ENCODE results near the gene NRARP. TPM values are rescaled to one million over a fixed set of nuclear protein-coding genes. Genes with fewer than 3 reads are reported as not detected.

Gene NRARP
- total and polyA plus RNA-seq, 2 of the 13 experiments (the other 11 are each of a cell fraction or from before 2014, with no cell fraction given) = 0.22 to 0.46 TPM

DNA sequence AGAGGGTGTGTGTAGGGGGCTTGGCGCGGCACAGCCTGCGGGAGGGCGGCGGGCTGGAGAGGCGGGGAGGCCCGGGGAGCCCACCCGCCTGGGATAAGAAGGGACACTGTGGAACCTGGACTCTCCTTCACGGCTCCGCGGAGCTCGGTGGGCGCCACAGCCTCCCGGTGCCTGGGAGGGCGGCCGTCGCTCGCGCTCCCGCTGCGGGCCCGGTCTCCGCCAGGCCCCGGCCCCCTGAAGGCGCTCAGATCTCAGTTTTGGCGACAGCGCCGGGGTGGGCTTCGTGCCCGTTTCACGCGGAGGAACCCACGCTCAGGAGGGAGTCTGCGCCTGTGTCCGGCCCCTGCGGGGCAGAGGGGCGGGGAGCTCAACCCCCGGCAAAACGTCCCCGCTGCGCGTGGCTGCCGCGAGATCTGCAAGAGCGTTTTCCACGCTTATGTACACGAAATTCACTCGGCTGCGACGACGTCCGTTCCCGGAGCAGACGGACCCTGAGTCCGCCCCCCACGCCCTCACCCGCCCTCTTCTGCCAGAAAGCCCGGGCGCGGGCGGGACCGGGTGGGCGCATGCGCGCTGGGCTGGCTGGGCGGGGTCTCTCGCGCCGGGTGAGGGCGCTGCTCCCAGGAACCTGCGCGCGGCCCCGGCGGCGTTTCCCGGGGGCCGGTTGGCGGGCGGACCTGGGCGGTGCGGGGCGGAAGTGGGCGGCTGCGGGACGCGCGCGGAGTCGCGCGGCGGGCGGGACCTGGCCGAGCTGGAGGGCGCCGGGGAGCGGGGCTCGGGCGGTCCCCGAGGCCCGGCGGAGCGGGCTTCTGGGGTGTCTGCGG lies 47.2 kb downstream of the NRARP start, which contains the start of gene NELFB (continued):
- TF ChIP-seq, protein P1, sequence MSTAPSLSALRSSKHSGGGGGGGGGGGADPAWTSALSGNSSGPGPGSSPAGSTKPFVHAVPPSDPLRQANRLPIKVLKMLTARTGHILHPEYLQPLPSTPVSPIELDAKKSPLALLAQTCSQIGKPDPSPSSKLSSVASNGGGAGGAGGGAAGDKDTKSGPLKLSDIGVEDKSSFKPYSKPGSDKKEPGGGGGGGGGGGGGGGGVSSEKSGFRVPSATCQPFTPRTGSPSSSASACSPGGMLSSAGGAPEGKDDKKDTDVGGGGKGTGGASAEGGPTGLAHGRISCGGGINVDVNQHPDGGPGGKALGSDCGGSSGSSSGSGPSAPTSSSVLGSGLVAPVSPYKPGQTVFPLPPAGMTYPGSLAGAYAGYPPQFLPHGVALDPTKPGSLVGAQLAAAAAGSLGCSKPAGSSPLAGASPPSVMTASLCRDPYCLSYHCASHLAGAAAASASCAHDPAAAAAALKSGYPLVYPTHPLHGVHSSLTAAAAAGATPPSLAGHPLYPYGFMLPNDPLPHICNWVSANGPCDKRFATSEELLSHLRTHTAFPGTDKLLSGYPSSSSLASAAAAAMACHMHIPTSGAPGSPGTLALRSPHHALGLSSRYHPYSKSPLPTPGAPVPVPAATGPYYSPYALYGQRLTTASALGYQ (CRISPR knock-in tag; IDR thresholded peaks at IDR 0.05) = no peak
- TF ChIP-seq, protein P2, sequence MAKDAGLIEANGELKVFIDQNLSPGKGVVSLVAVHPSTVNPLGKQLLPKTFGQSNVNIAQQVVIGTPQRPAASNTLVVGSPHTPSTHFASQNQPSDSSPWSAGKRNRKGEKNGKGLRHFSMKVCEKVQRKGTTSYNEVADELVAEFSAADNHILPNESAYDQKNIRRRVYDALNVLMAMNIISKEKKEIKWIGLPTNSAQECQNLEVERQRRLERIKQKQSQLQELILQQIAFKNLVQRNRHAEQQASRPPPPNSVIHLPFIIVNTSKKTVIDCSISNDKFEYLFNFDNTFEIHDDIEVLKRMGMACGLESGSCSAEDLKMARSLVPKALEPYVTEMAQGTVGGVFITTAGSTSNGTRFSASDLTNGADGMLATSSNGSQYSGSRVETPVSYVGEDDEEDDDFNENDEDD (CRISPR knock-in tag; IDR thresholded peaks at IDR 0.05; ENCODE audit: borderline replicate concordance) = peak; percentile 70; the same call in 1 of the 2 replicates
- TF ChIP-seq ZFP37 (CRISPR knock-in tag; IDR thresholded peaks at IDR 0.05; ENCODE audit: borderline replicate concordance) (no peak), ZNF263 (CRISPR knock-in tag; IDR thresholded peaks at IDR 0.05) (no peak), ZNF780A (CRISPR knock-in tag; IDR thresholded peaks at IDR 0.05) (no peak), ZNF335 (CRISPR knock-in tag; IDR thresholded peaks at IDR 0.05) (no peak), ZNF367 (CRISPR knock-in tag; IDR thresholded peaks at IDR 0.05; ENCODE audit: borderline replicate concordance) (no peak; the same call in 1 of the 2 replicates), SMAD3 (CRISPR knock-in tag; IDR thresholded peaks at IDR 0.05) (no peak), EHMT2 (IDR thresholded peaks at IDR 0.05; ENCODE audit: borderline replicate concordance, low read depth, low read length) (no peak), BHLHE40 (IDR thresholded peaks at IDR 0.05; ENCODE audit: low read length) (no peak), ZNF44 (CRISPR knock-in tag; IDR thresholded peaks at IDR 0.05) (no peak), TARDBP (CRISPR knock-in tag; IDR thresholded peaks at IDR 0.05) (no peak), RFXAP (CRISPR knock-in tag; IDR thresholded peaks at IDR 0.05; ENCODE audit: borderline replicate concordance) (peak; percentile 88), RELA (CRISPR knock-in tag; IDR thresholded peaks at IDR 0.05) (no peak), IKZF4 (CRISPR knock-in tag; IDR thresholded peaks at IDR 0.05; ENCODE audit: borderline replicate concordance, low read depth, not compliant biosample characterization) (no peak), ZFP82 (CRISPR knock-in tag; IDR thresholded peaks at IDR 0.05; ENCODE audit: borderline replicate concordance) (no peak), ZNF24 (IDR thresholded peaks at IDR 0.05) (no peak)
- TF ChIP-seq, protein P3, sequence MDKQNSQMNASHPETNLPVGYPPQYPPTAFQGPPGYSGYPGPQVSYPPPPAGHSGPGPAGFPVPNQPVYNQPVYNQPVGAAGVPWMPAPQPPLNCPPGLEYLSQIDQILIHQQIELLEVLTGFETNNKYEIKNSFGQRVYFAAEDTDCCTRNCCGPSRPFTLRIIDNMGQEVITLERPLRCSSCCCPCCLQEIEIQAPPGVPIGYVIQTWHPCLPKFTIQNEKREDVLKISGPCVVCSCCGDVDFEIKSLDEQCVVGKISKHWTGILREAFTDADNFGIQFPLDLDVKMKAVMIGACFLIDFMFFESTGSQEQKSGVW (CRISPR knock-in tag; IDR thresholded peaks at IDR 0.05; ENCODE audit: borderline replicate concordance) = no peak
- TF ChIP-seq, protein P4, sequence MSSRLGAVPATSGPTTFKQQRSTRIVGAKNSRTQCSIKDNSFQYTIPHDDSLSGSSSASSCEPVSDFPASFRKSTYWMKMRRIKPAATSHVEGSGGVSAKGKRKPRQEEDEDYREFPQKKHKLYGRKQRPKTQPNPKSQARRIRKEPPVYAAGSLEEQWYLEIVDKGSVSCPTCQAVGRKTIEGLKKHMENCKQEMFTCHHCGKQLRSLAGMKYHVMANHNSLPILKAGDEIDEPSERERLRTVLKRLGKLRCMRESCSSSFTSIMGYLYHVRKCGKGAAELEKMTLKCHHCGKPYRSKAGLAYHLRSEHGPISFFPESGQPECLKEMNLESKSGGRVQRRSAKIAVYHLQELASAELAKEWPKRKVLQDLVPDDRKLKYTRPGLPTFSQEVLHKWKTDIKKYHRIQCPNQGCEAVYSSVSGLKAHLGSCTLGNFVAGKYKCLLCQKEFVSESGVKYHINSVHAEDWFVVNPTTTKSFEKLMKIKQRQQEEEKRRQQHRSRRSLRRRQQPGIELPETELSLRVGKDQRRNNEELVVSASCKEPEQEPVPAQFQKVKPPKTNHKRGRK (CRISPR knock-in tag; IDR thresholded peaks at IDR 0.05) = no peak
- TF ChIP-seq, protein P5, sequence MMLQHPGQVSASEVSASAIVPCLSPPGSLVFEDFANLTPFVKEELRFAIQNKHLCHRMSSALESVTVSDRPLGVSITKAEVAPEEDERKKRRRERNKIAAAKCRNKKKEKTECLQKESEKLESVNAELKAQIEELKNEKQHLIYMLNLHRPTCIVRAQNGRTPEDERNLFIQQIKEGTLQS (CRISPR knock-in tag; IDR thresholded peaks at IDR 0.05) = no peak
- TF ChIP-seq, protein P6, sequence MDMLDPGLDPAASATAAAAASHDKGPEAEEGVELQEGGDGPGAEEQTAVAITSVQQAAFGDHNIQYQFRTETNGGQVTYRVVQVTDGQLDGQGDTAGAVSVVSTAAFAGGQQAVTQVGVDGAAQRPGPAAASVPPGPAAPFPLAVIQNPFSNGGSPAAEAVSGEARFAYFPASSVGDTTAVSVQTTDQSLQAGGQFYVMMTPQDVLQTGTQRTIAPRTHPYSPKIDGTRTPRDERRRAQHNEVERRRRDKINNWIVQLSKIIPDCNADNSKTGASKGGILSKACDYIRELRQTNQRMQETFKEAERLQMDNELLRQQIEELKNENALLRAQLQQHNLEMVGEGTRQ (IDR thresholded peaks at IDR 0.05; ENCODE audit: low read depth, low read length) = no peak
- TF ChIP-seq, protein P6 (CRISPR knock-in tag; IDR thresholded peaks at IDR 0.05; ENCODE audit: borderline replicate concordance) = no peak
